ENCODE measurements around the gene ABI3BP. TPM values are rescaled to one million over a fixed set of nuclear protein-coding genes. Genes with fewer than 3 reads are reported as not detected.
A peak's percentile ranks its signal among the peaks of the same experiment; 100 is the strongest.

ABI3BP gene
- total RNA-seq, 6 experiments from 2014 or later, result 1.5 to 4.9 (median 3.0) TPM

DNA sequence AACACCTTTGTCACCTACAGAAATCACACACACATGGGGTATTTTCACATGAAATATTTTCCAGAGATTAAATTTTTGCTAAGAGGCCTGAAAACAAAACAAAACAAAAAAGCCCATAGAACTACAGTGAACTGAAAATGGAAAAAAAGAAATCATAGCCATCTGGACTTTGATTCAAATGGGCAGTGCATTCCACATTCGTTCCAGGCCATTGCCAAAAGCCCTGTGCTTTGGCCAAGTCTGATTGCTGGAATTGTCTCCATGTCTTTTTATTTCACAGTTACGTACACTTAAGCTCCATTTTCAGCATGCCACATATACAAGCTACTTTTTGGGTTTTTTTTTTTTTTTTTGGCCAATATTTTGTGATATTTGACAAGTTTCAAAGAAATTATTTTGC, 236.8 kb downstream of the ABI3BP start:
- ATAC-seq (peak; percentile 71 to 82 (median 77)), DNase-seq (peak; percentile 36 to 72 (median 65))
- Histone ChIP-seq H3K27ac (peak overlapping the region in 2 of 3 donors; percentile 55 to 79), H3K4me1 (peaks cover 0 to 43% (median 0%) of the 10 kb centered on the region in 4 donors), H3K36me3 (peaks cover 0 to 11% (median 4%) of the 10 kb centered on the region in 4 donors), H3K4me3 (no peak overlapping the region), H3K27me3 (no peaks in the 10 kb centered on the region), H3K9me3 (no peaks in the 10 kb centered on the region)
- whole genome bisulfite sequencing (ENCODE audit: insufficient coverage, low coverage, low lambda C conversion rate, missing lambda C conversion rate), result 24% methylated on average over 2 of the region's 2 CpGs
- TF ChIP-seq, protein P1, sequence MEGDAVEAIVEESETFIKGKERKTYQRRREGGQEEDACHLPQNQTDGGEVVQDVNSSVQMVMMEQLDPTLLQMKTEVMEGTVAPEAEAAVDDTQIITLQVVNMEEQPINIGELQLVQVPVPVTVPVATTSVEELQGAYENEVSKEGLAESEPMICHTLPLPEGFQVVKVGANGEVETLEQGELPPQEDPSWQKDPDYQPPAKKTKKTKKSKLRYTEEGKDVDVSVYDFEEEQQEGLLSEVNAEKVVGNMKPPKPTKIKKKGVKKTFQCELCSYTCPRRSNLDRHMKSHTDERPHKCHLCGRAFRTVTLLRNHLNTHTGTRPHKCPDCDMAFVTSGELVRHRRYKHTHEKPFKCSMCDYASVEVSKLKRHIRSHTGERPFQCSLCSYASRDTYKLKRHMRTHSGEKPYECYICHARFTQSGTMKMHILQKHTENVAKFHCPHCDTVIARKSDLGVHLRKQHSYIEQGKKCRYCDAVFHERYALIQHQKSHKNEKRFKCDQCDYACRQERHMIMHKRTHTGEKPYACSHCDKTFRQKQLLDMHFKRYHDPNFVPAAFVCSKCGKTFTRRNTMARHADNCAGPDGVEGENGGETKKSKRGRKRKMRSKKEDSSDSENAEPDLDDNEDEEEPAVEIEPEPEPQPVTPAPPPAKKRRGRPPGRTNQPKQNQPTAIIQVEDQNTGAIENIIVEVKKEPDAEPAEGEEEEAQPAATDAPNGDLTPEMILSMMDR (IDR thresholded peaks at IDR 0.05), result no peak
- no peak for TF ChIP-seq POLR2A (IDR thresholded peaks at IDR 0.05)
- intact Hi-C loops (cut with DNase I), result no loop called here

DNA sequence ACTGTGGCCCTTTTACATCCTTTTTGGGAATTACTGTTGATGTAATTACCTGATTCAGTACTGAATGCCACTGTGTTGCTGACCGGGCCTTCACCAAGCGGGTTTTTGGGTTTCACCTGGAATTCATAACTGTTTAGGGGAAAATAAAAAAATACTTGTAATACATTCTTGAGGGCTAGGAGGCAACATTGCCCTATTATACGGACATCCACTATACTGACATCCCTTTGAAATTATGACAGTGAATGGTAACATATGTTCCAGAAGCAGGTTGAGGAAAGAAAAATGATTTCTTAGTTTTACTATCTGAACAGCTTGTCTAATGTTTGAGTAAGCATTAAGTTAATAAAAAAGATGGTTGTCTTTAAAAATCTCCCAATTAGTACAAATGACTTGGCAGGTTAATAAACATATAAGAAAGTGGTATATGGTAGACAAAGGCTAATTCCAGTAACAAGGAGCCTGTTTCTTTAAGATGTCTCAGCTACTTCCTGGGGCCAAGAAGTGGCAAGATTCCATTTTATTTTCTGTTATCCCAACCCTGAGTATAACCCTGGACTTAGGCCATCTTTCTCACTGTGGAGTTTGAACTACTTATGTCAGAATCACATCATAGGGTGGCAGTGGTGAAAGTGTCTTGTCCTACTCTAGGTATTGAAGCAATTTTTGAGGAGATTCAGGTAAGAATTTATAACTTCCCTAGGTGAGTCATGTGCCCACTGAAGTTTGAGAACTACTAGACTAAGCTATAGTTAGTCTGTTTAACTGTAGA, 238.5 kb downstream of the ABI3BP start:
- ATAC-seq (peak; percentile 49 to 74 (median 65)), DNase-seq (no peak)
- no peaks in the 10 kb centered on the region for H3K27me3 ChIP-seq
- intact Hi-C loops (cut with DNase I), result no loop called here
- H3K36me3 ChIP-seq, result peaks cover 0 to 21% (median 6%) of the 10 kb centered on the region in 4 donors
- no peaks in the 10 kb centered on the region for H3K9me3 ChIP-seq
- peaks cover 0 to 35% (median 0%) of the 10 kb centered on the region in 4 donors for H3K4me1 ChIP-seq
- TF ChIP-seq, protein P1 (IDR thresholded peaks at IDR 0.05), result no peak
- TF ChIP-seq POLR2A (IDR thresholded peaks at IDR 0.05), result no peak
- WGBS (ENCODE audit: insufficient coverage, low coverage, low lambda C conversion rate, missing lambda C conversion rate), result 76% methylated on average over 3 of the region's 3 CpGs
- H3K4me3 ChIP-seq, result no peak overlapping the region
- peak overlapping the region in 2 of 3 donors; percentile 55 to 79 for H3K27ac ChIP-seq

DNA sequence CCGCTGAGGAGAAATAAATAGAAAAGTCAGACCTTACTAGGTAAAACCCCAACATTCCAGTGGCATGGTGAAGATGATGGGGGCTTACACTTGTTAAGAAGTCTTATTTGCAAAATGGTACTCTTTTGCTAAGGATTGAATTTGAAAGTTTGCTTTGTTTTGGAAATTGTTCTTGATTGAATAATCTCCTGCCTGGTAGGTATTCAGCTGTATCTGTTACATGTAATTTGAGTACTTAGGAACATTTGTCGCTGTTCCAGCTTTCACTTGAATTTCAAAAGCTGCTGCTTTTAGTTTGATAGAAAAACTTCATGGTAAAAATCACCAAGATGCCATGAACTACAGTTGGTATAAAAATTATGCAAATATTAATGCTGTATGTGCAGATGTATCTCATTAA, 239.4 kb downstream of the ABI3BP start:
- no peak overlapping the region for H3K4me3 ChIP-seq
- 64% methylated on average over 2 of the region's 2 CpGs for WGBS (ENCODE audit: insufficient coverage, low coverage, low lambda C conversion rate, missing lambda C conversion rate)
- intact Hi-C loops (cut with DNase I), result no loop called here
- DNase-seq (no peak), ATAC-seq (no peak)
- peaks cover 0 to 27% (median 6%) of the 10 kb centered on the region in 4 donors for H3K36me3 ChIP-seq
- peak overlapping the region in 1 of 3 donors; percentile 79 for H3K27ac ChIP-seq
- H3K27me3 ChIP-seq, result no peaks in the 10 kb centered on the region
- TF ChIP-seq, protein P1 (IDR thresholded peaks at IDR 0.05), result no peak
- no peak for TF ChIP-seq POLR2A (IDR thresholded peaks at IDR 0.05)
- peaks cover 0 to 41% (median 0%) of the 10 kb centered on the region in 4 donors for H3K4me1 ChIP-seq
- no peaks in the 10 kb centered on the region for H3K9me3 ChIP-seq

DNA sequence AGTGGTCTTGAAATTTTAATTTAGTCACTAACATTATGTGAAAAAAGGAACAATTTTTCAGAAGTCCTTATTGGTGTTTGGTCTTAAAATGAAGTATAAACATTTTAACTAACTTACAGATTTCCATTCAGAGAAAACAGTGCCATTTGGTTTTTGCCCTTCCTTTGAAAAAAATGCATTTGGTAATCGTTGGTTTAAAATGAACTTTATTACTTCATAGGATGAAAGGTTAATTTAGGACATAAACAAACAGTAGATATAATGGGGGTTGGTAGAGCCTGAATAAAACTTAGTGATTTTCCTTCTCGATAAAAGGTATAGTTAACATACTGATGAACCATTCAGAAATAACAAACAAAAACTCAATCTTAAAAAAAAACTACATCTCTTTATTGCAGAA, 244.3 kb downstream of the ABI3BP start:
- Histone ChIP-seq H3K4me3 (no peak overlapping the region), H3K9me3 (no peaks in the 10 kb centered on the region), H3K27me3 (no peaks in the 10 kb centered on the region), H3K27ac (peak overlapping the region in 2 of 3 donors; percentile 7 to 66), H3K36me3 (peaks cover 0 to 53% (median 13%) of the 10 kb centered on the region in 4 donors), H3K4me1 (peaks cover 0 to 22% (median 3%) of the 10 kb centered on the region in 4 donors)
- no peak for DNase-seq
- ATAC-seq, result peak; percentile 56 to 80 (median 76)
- 16% methylated on average over 2 of the region's 2 CpGs for WGBS (ENCODE audit: insufficient coverage, low coverage, low lambda C conversion rate, missing lambda C conversion rate)
- TF ChIP-seq, protein P1 (IDR thresholded peaks at IDR 0.05), result no peak
- TF ChIP-seq POLR2A (IDR thresholded peaks at IDR 0.05), result no peak
- intact Hi-C loops (cut with DNase I), result no loop called here
